M059J (cell line): ENCODE measurements around the gene RPTOR. TPM values are rescaled to one million over a fixed set of nuclear protein-coding genes. Genes with fewer than 3 reads are reported as not detected.

Experiments used
- DNase-seq: peaks from one replicate; pipeline ENCODE4 v3.0.0-alpha.2; 2012; ENCODE audit warnings: low read depth
- total RNA-seq: library from RNA; depleted of rRNA; stranded (reverse); fragments of >200 nt; shearing (Covaris generic); gene quantifications from 2 replicates; pipeline ENCODE4 v1.2.3, GENCODE V29; 2014

Gene RPTOR
- total RNA-seq, 1 experiment from 2014 or later, result 20.8 TPM

- DNase-seq, result no peak
These were observed 95.9 kb downstream of the RPTOR start for GRCh38 chr17:80640366-80641084.

- no peak for DNase-seq
These were observed 98.9 kb downstream of the RPTOR start for GRCh38 chr17:80643326-80644099.

- peak; percentile 18 for DNase-seq
These were observed 99.9 kb downstream of the RPTOR start for GRCh38 chr17:80644536-80644935.

DNA sequence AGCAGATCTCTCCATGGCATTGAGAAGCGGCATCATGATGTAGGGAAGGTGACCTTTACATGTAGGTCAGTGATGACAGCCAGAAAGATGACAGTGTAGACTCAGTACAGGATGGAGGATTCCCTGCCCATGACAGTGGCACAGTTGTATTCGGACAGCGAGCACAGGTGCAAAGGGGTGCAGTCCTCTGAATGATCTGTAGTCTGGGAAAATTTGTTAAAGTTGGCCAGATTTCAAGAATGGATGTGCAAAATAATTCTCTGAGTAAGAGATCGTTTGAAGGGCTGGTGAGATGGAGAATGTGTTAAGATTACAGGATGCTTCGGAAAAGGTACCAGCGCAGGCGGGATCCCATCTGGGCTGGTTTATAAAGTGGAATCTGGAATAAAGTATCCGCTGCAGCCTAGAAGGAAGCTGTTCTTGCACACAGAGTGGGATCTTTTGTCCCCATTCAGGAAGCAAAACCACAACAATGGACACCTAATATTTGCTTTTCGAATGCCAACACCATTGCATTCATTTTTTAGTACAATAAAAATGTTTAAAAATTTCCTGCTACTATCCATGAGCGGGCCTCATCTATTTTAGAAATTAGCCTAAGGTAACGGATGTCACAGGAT lies 101.2 kb downstream of the RPTOR start:
- no peak for DNase-seq

DNA sequence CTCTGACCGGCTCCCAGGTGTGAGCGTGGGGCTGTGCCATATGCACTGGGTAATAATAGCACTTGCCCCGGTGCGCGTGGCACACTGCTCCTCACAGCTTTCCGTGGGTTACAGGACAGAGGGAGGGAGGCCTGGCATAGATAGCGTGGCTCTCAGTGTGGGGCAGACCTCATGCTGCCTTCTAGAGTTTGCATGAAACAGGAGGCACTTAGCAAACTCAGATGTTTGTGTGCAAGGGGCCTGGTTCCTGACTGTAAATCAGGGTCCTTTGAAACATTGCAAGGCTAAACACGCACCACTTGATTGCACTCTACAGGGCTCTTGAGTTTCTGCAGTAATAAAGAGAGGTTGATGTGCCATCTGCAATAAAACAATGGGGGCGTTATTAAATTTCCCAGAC lies 101.7 kb downstream of the RPTOR start:
- DNase-seq, result no peak

GRCh38 chr17:80647746-80648145 lies 103.1 kb downstream of the RPTOR start:
- DNase-seq, result peak; percentile 97

GRCh38 chr17:80649200-80649644 lies 104.6 kb downstream of the RPTOR start:
- peak; percentile 20 for DNase-seq

DNA sequence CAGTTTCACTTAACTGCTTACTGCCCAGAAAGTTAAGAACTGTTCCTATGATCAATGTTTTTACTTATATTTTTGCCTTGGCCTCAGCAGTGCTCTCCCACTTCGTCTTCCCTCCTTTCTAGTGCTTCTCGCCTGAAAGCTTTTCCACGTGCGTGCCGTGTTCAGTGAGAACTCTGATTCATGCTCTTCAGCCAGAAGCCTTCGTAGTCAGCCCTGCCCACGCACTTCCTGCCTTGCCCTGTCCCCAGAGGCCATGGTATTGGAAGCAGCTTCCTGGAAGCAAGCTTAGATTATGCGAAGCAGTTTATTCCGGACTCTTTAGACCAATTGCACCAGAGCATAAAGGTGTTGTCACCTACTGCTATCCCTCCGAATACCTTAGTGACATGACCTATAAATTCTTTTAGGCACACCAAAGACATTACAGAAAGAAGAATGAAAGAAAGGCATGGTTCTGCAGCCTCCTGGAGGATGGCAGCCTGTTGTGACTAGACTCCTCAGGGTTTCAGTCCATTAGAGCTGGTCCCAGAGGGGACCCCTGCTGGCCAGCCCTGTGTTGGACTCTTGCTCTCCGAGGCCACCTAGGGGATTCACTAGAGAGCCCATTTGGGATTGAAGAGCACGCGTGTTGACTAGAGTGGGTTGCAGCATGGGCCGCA lies 105.2 kb downstream of the RPTOR start:
- peak; percentile 73 for DNase-seq

DNA sequence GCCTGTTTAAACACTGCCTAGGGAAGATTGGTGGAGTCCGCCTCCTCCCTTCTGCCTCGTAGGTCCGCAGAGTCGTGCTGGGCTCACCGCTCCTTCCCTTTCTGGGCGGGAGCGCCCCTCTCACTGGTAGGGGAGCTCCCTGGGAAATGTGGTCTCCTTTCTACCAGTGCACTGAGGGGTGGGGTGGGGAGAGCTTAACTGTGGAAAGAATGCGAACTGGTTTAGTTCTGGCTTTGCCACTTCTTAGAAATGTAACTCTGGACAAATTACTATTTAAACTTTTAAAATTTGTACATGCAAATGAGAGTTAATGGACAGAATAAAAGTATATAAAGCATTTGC lies 105.7 kb downstream of the RPTOR start:
- no peak for DNase-seq

- DNase-seq, result no peak
These were observed 106.3 kb downstream of the RPTOR start for GRCh38 chr17:80650751-80651518.

GRCh38 chr17:80652756-80653330 lies 108.2 kb downstream of the RPTOR start:
- peak; percentile 31 for DNase-seq

DNA sequence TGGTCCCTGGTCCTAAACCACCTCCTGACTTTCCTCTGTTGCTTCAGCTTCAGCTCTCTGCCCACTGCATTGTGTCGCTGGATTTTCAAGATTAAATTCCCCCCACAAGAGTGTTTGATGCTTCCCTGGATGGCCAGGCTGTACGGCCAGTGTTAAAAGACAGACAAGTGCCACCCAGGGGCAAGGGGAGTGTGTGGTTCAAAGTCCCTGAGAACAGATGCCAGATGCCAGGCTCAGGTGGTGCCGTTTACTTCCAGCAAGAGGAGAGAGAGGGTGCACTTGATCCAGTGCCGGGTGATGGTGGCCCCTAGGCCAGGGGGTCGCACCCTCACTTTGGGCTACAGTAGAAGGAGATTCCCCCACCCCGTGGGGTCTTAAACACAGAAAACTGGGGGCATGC lies 109.2 kb downstream of the RPTOR start:
- no peak for DNase-seq

DNA sequence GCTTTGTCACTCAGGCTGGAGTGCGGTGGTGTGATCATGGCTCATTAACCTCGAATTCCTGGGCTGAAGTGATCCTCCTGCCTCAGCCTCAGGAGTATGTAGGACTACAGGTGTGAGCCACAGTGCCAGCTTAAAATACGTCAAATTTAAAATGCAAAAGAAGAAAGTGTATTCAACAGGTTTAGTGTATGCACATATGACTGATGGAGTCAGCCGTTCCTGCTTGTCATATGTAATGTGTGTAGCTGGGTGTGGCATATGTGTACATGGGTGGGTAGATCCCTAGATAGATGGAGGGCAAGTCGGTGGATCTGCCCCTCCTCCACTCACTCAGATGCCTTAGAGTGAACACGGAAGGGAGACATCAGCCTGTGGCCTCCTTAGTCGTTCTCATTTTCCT lies 111.0 kb downstream of the RPTOR start:
- DNase-seq, result no peak

GRCh38 chr17:80656590-80656989 lies 112.0 kb downstream of the RPTOR start:
- DNase-seq, result no peak

DNA sequence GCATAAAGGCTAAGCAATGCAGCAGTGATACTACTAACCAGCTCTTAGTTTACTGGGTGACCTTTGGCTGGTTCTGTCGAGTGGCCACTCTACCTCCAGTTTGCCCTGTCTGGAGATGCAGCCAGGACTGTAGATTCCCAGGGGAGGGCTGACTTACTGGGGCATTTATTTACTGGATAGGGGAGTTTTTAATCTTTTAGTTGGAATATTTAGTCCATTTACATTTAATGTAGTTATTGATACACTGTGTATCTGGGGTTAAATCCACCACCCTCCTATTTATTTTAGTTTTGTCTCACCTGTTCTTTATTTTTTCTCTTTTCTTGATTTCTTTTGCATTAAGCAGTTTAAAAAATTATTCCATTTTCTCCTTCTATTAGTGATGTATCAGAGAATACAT lies 112.9 kb downstream of the RPTOR start:
- DNase-seq, result no peak

GRCh38 chr17:80658821-80659220 lies 114.2 kb downstream of the RPTOR start:
- no peak for DNase-seq

GRCh38 chr17:80659651-80660050 lies 115.0 kb downstream of the RPTOR start:
- DNase-seq, result no peak

- no peak for DNase-seq
These were observed 116.0 kb downstream of the RPTOR start for GRCh38 chr17:80660527-80661198.

GRCh38 chr17:80662557-80662956 lies 117.9 kb downstream of the RPTOR start:
- no peak for DNase-seq

GRCh38 chr17:80663781-80664206 lies 119.2 kb downstream of the RPTOR start:
- no peak for DNase-seq
